ENCODE data around the gene USP12. TPM values are rescaled to one million over a fixed set of nuclear protein-coding genes. Genes with fewer than 3 reads are reported as not detected.
"Not testable (repeated sequence)": the region's sequence is repeated elsewhere in the genome, so short reads cannot be mapped to it uniquely, and the experiment has no call there.

USP12 gene
- total RNA-seq, 3 donors from 2014 or later = 48.0 to 60.7 (median 51.1) TPM

- ATAC-seq = no peak
- Mint-ChIP-seq H3K27me3 (ENCODE audit: low read depth) (no peaks in the 10 kb centered on the region), H3K4me3 (no peak overlapping the region), H3K4me1 (ENCODE audit: low read depth) (peaks cover 9% of the 10 kb centered on the region), H3K9me3 (no peaks in the 10 kb centered on the region), H3K36me3 (ENCODE audit: insufficient read depth) (peaks cover 41% of the 10 kb centered on the region)
- no peak for DNase-seq
Measured at GRCh38 chr13:27079421-27079958, 92.1 kb downstream of the USP12 start.

GRCh38 chr13:27077451-27077850, 94.2 kb downstream of the USP12 start:
- no peak for ATAC-seq
- Mint-ChIP-seq H3K9me3 (no peaks in the 10 kb centered on the region), H3K36me3 (ENCODE audit: insufficient read depth) (peaks cover 53% of the 10 kb centered on the region)

GRCh38 chr13:27076421-27076820, 95.2 kb downstream of the USP12 start:
- Mint-ChIP-seq H3K27me3 (ENCODE audit: low read depth) (no peaks in the 10 kb centered on the region), H3K4me1 (ENCODE audit: low read depth) (peaks cover 7% of the 10 kb centered on the region), H3K4me3 (no peak overlapping the region), H3K36me3 (ENCODE audit: insufficient read depth) (peaks cover 58% of the 10 kb centered on the region), H3K9me3 (no peaks in the 10 kb centered on the region)
- no peak for ATAC-seq
- no peak for DNase-seq

More at GRCh38 chr13:27077451-27077850, 94.2 kb downstream of the USP12 start:
- no peak for DNase-seq
- no peaks in the 10 kb centered on the region for H3K27me3 Mint-ChIP-seq (ENCODE audit: low read depth)
- no peak overlapping the region for H3K4me3 Mint-ChIP-seq
- peaks cover 8% of the 10 kb centered on the region for H3K4me1 Mint-ChIP-seq (ENCODE audit: low read depth)

DNA sequence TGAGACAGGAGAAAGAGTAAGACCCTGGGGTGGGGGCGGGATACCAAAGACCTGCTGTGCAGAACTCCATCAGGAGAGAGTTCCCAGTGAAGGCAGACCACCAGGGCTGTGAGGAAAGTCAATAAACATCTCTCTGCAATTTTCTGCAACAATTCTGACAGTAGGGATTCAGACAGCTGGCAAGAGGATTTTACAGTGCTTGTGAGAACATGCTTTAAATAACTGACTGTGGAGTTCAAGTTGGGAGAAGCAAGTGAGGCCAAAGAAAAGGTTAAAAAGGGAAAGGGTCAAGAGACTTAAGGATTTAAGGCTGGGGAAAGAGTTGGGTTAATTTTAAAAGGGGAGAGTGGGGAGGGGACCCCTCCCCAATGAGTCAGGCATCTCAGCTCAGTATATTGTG, 98.4 kb downstream of the USP12 start:
- peaks cover 61% of the 10 kb centered on the region for H3K36me3 Mint-ChIP-seq (ENCODE audit: insufficient read depth)
- no peaks in the 10 kb centered on the region for H3K4me1 Mint-ChIP-seq (ENCODE audit: low read depth)
- DNase-seq = no peak
- no peaks in the 10 kb centered on the region for H3K9me3 Mint-ChIP-seq
- H3K27me3 Mint-ChIP-seq (ENCODE audit: low read depth) = no peaks in the 10 kb centered on the region
- H3K4me3 Mint-ChIP-seq = peak overlapping the region; percentile 20
- ATAC-seq = no peak

GRCh38 chr13:27066123-27066522, 105.5 kb downstream of the USP12 start:
- H3K4me1 Mint-ChIP-seq (ENCODE audit: low read depth); H3K4me3 Mint-ChIP-seq; ATAC-seq; H3K27me3 Mint-ChIP-seq (ENCODE audit: low read depth); H3K9me3 Mint-ChIP-seq; DNase-seq: not testable (repeated sequence)
- peaks cover 36% of the 10 kb centered on the region for H3K36me3 Mint-ChIP-seq (ENCODE audit: insufficient read depth)

DNA sequence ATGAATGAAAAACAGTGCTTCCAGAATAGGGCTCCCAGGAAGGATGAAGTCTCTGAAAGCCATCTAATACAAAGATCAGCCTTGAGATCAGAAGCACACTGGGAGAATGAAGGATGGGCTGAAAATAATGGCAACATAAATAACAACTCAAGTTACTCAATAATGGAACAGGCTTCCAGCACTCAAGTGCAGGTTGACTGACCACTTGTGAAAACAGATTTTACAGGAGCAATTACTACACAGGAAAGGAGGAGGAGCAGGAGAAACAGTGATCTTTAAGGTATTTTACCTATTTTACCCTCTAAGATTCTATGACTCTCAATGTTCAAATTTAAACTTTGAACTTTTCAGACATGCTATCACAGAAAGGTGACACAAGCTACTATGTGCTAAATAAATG, 106.0 kb downstream of the USP12 start:
- ATAC-seq (no peak), DNase-seq (no peak)
- Mint-ChIP-seq H3K4me1 (ENCODE audit: low read depth) (peaks cover 2% of the 10 kb centered on the region), H3K36me3 (ENCODE audit: insufficient read depth) (peaks cover 33% of the 10 kb centered on the region), H3K27me3 (ENCODE audit: low read depth) (no peaks in the 10 kb centered on the region), H3K4me3 (no peak overlapping the region), H3K9me3 (peaks cover 7% of the 10 kb centered on the region)

DNA sequence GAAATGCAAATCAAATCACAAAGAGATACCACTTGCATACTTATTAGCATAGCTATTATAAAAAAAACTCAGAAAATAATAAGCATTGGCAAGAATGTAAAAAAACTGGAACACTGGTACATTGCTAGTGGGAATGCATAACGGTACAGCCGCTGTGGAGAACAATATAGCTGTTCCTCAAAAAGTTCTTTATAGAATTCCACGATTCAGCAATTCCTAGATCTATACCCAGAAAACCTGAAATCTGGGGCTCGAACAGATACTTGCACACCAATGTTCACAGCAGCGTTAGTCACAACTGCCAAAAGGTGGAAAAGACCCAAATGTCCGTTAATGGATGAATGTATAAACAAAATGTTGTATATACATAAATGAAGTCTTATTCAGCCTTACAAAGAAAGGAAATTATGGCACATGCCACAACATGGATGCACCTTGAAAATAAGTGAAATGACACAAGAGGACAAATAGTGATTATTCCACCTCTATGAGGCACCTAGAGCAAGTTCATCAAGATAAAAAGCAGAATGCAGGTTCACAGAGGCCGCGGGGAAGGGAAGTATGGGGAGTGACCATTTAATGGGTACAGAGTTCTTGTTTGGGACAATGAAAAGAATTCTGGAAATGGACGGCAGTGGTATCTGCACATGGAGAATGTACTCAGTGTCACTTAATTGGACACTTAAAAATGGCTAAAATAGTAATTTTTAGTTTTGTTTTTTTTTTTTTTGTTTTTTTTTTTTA, 107.2 kb downstream of the USP12 start:
- no peak overlapping the region for H3K4me3 Mint-ChIP-seq
- H3K9me3 Mint-ChIP-seq = peaks cover 7% of the 10 kb centered on the region
- ATAC-seq (no peak), DNase-seq (no peak)
- peaks cover 29% of the 10 kb centered on the region for H3K36me3 Mint-ChIP-seq (ENCODE audit: insufficient read depth)
- H3K27me3 Mint-ChIP-seq (ENCODE audit: low read depth) = no peaks in the 10 kb centered on the region
- peaks cover 2% of the 10 kb centered on the region for H3K4me1 Mint-ChIP-seq (ENCODE audit: low read depth)

- DNase-seq (no peak), ATAC-seq (no peak)
- peaks cover 4% of the 10 kb centered on the region for H3K36me3 Mint-ChIP-seq (ENCODE audit: insufficient read depth)
- peaks cover 15% of the 10 kb centered on the region for H3K4me1 Mint-ChIP-seq (ENCODE audit: low read depth)
- H3K4me3 Mint-ChIP-seq = no peak overlapping the region
- no peaks in the 10 kb centered on the region for H3K9me3 Mint-ChIP-seq
- H3K27me3 Mint-ChIP-seq (ENCODE audit: low read depth) = no peaks in the 10 kb centered on the region
Measured at GRCh38 chr13:27057817-27058216, 113.8 kb downstream of the USP12 start.

- DNase-seq (no peak), ATAC-seq (no peak)
- Mint-ChIP-seq H3K9me3 (peaks cover 3% of the 10 kb centered on the region), H3K4me3 (no peak overlapping the region), H3K27me3 (ENCODE audit: low read depth) (no peaks in the 10 kb centered on the region), H3K36me3 (ENCODE audit: insufficient read depth) (peaks cover 4% of the 10 kb centered on the region), H3K4me1 (ENCODE audit: low read depth) (peaks cover 15% of the 10 kb centered on the region)
Measured at GRCh38 chr13:27055526-27055925, 116.1 kb downstream of the USP12 start.

DNA sequence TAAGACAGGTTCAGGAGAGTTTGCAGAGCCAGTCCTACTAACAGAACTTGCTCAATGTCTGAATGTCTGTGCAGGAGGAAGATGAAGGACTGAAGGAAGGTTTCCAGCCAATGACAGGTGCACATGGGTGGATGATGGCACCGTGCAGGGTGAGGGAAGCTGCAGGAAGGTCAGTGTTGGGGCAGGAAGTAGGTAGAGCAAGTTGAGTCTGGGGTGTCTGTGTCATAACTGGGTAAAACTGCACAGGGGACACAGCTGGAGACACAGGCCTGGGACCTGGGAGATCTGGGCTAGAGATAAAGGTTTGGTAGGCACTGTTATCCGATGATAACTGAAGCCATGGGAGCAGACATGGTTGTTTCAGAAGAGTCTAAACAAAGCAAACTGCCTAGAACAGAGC, 116.9 kb downstream of the USP12 start:
- H3K27me3 Mint-ChIP-seq (ENCODE audit: low read depth) = no peaks in the 10 kb centered on the region
- no peak for DNase-seq
- H3K36me3 Mint-ChIP-seq (ENCODE audit: insufficient read depth) = peaks cover 3% of the 10 kb centered on the region
- peaks cover 6% of the 10 kb centered on the region for H3K9me3 Mint-ChIP-seq
- peak in 1 of 2 donors; percentile 27 for ATAC-seq
- no peak overlapping the region for H3K4me3 Mint-ChIP-seq
- H3K4me1 Mint-ChIP-seq (ENCODE audit: low read depth) = peaks cover 15% of the 10 kb centered on the region

DNA sequence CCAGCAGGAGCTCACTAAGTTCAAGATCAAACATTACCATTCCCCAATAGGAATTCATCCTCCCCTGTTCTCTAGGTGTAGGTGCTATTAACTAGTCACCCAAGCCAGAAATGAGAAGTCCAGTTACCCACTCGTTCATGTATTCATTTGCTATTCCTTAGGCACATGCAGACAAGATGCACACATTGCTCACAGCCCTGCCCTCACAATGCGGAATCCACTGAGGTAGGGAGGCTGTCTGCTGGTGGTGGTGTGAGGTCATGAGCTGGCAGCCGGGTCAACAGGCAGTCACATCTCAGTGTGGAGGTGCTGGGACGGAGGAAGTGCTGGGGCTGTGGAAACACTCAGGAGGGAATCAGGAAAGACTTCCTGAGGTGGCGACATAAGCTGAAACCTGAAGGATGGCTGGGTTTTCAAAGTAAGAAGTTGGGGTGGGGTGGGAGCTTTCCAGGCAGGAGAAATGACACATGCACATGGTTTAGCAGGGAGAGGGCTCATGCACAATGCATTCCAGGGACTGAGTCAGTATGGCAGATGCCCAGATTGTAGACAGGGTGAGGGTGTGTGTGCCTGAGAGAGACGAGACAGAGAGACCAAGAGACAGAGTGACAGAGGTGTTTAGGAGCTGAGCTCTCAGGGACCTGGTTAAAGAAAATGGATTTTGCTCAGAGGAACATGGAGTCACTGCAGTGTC, 117.6 kb downstream of the USP12 start:
- Mint-ChIP-seq H3K4me3 (no peak overlapping the region), H3K27me3 (ENCODE audit: low read depth) (no peaks in the 10 kb centered on the region), H3K36me3 (ENCODE audit: insufficient read depth) (peaks cover 4% of the 10 kb centered on the region), H3K9me3 (peaks cover 6% of the 10 kb centered on the region), H3K4me1 (ENCODE audit: low read depth) (peaks cover 15% of the 10 kb centered on the region)
- ATAC-seq = peak in 1 of 2 donors; percentile 23
- DNase-seq = no peak

- Mint-ChIP-seq H3K27me3 (ENCODE audit: low read depth) (no peaks in the 10 kb centered on the region), H3K36me3 (ENCODE audit: insufficient read depth) (peaks cover 4% of the 10 kb centered on the region), H3K9me3 (peaks cover 6% of the 10 kb centered on the region), H3K4me1 (ENCODE audit: low read depth) (peaks cover 15% of the 10 kb centered on the region), H3K4me3 (no peak overlapping the region)
- ATAC-seq (no peak), DNase-seq (no peak)
Measured at GRCh38 chr13:27053210-27053884, 118.3 kb downstream of the USP12 start.

DNA sequence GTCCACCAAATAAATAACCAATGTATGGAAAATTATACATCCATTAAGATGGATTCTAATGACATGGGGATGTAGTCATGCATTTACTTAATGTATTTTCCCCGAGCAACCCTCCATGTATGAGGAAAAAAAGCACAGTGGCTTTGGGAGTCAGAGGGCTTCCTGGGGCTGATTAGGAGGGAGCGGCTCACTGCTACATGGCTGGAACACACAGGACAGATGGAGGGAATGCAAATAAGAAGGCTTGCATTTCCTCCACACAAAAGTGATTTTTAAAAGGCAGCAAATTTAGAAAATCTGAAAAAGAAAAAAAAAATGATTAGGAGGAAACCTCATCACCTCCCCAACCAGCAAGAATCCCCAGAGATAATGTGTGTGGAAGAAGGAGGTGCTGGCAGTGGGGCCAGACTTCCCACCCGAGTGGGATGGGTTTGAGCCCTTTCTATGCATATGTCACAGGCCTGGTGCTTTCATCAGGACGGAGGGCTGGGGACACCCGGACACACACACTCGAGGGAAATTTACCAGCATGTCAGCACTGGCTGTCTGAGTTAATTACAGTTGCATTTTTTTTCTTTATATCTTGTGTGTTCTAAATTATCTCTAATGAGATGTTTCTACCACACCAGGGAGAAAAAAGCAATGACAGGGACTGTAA, 118.9 kb downstream of the USP12 start:
- H3K4me3 Mint-ChIP-seq = no peak overlapping the region
- H3K36me3 Mint-ChIP-seq (ENCODE audit: insufficient read depth) = peaks cover 4% of the 10 kb centered on the region
- peaks cover 6% of the 10 kb centered on the region for H3K9me3 Mint-ChIP-seq
- no peak for DNase-seq
- ATAC-seq = no peak
- no peaks in the 10 kb centered on the region for H3K27me3 Mint-ChIP-seq (ENCODE audit: low read depth)
- H3K4me1 Mint-ChIP-seq (ENCODE audit: low read depth) = peaks cover 15% of the 10 kb centered on the region

DNA sequence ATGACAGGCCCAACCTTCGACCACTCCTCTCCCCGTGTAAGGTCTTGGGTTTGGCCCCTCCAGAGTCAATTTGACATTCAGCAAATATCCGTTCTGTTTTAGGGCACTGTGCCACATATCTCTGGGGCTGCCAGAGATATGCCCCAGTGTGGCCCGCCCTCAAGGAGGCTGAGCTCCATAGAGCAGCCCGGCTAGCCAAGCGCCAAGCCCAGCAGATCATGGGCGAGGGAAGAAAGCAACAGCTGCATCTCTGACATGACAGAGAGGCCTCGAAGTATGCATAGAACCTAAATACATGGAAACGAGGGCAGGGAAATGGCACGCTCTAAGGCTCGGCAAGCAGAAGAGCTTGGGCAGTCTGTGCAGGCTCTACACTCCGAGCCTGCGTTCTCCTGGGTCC, 124.5 kb downstream of the USP12 start:
- Mint-ChIP-seq H3K4me3 (no peak overlapping the region), H3K9me3 (peaks cover 6% of the 10 kb centered on the region), H3K36me3 (ENCODE audit: insufficient read depth) (peaks cover 4% of the 10 kb centered on the region), H3K4me1 (ENCODE audit: low read depth) (peaks cover 4% of the 10 kb centered on the region), H3K27me3 (ENCODE audit: low read depth) (peaks cover 3% of the 10 kb centered on the region)
- DNase-seq = no peak
- ATAC-seq = no peak

Measured in activated T-cell treated with anti-CD3 and anti-CD28 coated beads, Interleukin-2, amount 50 U/mL, for 4 hours (primary cell).